CD4-positive, alpha-beta T cell treated with Interleukin-17A for 4 hours (primary cell): ENCODE results near the gene ZNF143.
"Not testable (repeated sequence)": the region's sequence is repeated elsewhere in the genome, so short reads cannot be mapped to it uniquely, and the experiment has no call there.

Experiments used
- DNase-seq: peaks from one replicate; pipeline ENCODE4 v3.0.0-alpha.2; 2020; ENCODE audit warnings: mixed read lengths

Gene ZNF143

DNA sequence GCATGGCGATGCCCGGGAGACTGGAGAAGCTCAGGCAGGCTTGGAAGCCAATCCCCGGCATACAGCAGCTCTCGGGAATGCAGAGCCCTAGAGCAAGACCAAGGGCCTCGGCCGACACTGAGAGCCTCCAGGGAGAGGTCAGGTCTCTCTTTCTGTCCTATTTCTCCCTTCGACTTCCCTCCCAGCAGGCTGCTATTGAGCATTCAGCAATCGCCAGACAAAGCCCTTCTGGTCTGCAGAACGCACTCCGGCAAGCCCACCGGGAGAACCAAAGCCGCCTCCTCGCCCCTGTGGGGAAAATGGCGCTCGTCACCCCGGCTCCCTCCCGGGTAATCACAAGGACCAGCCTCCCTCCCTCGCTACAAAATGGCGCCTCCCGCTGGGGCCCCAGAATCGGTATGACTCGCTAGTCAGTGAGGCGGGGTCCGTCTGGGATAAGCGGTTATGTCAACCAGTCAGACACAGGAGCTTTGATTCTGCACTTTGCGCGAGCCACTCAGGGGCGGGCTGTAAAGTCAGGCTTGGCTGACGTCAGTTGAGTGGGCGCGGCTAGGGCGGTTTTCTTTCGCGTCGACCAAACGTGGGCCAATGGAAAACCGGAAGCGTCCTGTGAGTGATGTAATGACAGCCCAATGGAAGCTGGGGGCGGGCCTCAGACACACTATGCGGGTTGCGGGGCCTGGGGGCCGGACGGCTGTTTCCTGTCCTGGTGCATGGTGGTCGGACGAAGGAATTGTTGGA lies at the start of gene ZNF143:
TSS of gene ZNF143 (plus strand) at position 691 of the 741 bp plus-strand sequence. CDS start 10,297 bp downstream, outside the sequence.
- peak; percentile 100 for DNase-seq

DNA sequence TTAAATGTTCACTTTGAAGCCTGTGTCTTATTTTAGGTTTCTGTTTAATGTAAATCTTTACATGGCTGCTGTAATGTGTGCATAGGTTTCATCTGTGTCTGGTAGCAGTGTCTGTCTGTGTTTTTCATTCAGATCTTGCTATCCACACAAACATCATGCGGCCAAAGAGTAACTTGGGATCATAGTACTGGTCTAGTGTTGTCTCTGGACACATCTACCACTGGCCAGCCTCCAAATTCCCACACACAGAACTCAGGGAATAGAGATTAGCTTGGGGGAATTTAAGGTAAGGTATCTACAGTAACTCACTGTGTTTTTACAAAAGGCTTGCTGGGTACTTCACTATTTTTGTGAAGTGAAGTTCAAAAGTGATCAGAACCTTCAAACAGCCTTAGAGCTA lies 32.1 kb upstream of the ZNF143 start:
- no peak for DNase-seq

GRCh38 chr11:9438611-9439010 lies 22.2 kb upstream of the ZNF143 start:
- no peak for DNase-seq

- DNase-seq, result no peak
Measured at GRCh38 chr11:9446230-9446629, 14.6 kb upstream of the ZNF143 start.

- DNase-seq, result no peak
Measured at GRCh38 chr11:9448576-9449352, 12.0 kb upstream of the ZNF143 start.

DNA sequence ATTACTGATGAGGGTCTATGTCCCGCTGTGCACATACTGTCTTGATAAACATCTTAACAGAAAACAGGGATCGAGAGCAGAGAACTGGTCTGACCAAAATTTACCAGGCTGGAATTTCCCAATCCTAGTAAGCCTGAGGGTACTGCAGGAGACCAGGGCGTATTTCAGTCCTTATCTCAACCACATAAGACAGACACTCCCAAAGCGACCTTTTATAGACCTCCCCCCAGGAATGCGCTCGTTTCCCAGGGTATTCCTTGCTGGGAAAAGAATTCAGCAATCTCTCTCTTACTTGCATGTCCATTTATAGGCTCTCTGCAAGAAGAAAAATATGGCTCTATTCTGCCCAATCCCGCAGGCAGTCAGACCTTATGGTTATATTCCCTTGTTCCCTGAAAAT lies 8.8 kb upstream of the ZNF143 start:
- not testable (repeated sequence) for DNase-seq

- no peak for DNase-seq
Measured at GRCh38 chr11:9455722-9456121, 5.1 kb upstream of the ZNF143 start.

- peak; percentile 30 for DNase-seq
Measured at GRCh38 chr11:9459667-9460321, 1.0 kb upstream of the ZNF143 start.

DNA sequence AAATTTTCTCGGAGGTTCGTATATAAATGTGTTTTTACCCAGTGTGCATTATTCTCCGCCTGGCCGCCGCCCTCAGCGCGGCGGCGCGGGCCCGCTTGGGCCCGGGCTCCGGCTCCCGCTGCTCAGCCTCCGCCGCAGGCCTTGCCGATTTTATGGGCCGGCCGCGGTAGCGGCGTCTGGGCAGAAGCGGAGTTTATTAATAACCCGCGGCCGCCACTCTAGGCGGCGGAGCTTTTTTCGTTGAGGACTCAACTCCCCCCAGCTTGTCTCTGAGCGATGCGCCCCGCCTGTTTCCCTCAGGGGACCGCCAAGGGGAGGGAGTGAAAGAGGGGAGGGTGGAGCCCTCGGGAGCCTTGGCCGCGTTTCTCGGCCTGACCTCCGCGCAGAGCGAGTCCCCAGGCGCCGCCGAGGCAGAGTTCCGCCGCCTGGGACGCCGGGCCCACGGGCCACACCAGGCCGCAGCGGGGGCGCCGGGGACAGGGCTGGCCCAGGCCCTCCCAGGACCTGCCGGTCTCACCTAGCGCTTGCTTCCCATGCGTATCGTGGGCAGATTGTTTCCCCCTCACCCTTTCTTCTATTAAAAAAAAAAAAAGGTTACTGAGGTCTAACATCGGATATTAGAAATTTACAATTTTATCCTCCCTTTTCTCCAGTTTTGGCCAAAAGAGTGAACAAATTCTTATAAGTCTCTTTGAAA lies 399 bp downstream of the ZNF143 start:
- DNase-seq, result peak; percentile 80

DNA sequence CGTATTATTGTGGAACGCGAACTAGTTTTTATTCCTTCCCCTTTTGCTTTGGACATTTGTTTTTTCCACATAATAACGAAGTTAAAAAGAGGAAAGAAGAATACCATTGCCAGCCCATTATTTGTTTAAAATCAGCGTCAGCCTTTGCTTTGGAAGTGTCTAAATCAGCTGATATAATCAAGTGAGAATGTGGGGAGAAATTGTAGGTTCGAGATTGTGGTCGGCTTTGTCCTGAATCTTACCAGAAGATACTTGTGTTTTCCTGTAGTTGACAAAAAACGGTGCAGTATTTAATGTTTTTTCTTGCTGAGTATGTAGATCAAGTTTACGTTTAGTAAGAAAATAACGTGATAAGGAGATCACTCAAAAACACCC lies 935 bp downstream of the ZNF143 start:
- DNase-seq, result peak; percentile 19

GRCh38 chr11:9462172-9462799 lies 1.5 kb downstream of the ZNF143 start:
- no peak for DNase-seq

DNA sequence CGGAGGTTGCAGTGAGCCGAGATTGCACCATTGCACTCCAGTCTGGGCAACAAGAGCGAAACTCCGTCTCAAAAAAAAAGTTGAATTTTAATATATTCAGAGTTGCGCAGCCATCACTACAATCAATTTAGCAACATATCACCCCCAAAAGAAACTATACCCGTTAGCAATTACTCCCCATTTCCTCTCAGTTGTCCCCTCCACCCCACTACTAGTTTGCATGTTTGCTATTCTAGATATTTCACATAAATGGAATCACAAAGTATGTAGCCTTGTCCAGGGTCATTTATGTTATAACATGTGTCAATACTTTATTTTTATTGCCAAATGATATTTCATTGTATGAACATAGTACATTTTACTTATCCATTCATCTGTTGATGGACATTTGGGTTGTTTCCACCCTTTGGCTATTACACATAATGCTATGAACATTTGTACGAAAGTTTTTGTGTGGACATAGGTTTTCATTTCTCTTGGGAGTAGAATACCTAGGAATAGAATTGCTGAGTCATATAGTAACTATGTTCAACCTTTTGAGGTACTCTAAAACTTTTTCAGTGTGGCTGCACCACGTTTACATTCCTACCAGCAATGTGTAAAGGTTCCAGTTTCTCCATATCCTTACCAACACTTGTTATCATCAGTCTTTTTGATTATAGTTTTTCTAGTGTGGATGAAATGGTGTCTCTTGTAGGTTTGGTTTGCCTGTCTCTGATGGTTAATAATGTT lies 2.2 kb downstream of the ZNF143 start:
- DNase-seq, result no peak

GRCh38 chr11:9470765-9471164 lies 10.0 kb downstream of the ZNF143 start:
- no peak for DNase-seq

DNA sequence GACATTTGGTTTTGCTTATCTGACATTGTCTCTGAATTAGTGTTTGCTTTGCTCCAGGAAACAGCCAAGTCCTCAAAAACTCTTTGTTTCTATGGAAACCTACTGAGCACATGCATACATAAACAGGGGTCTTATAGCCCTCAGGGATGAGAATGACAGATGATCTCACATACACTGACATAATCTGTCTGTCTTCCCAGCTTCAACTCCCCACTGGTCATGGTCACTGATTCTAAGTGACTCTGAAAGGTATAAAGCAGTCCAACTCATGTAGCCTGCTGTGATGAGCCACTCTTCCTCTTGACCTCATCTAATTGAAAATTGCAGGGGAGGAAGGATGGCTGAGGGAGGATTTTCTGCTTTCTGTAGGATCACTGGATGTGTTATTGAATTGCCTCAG lies 12.6 kb downstream of the ZNF143 start:
- DNase-seq, result no peak

GRCh38 chr11:9479899-9480298 lies 19.1 kb downstream of the ZNF143 start:
- DNase-seq, result no peak

DNA sequence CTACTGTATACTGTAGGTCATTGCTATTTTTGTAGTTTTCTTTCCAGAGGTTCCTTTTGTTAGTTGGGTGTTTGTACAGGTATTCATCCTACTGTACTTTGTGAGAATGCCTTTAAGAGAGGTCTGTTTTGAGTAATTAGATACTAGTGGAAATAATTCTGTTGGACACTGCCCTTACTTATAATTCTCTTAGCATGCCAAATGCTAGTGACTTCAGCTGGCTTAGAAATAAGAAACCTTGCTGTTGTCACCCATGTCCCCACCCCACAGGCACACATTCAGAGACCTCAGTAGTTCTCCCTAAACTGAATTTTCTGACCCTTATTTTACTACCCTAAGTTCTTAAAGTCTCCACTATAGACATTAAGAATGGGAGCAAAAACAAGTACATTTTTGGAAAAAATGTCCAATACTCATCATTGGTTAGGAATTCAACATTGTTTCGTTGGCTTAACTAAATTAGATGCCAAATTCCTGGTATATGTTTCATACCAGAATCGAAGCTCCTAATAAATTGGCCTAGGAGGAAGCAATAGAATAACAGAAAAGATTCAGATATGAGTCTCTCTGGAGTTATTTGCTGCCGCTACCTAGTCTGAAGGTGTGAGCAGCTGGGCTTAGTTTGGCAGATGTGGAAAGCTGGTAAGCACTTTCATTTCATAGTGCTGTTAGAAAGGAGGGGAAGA lies 28.4 kb downstream of the ZNF143 start:
- DNase-seq, result no peak

- no peak for DNase-seq
Measured at GRCh38 chr11:9490376-9490775, 29.6 kb downstream of the ZNF143 start.

DNA sequence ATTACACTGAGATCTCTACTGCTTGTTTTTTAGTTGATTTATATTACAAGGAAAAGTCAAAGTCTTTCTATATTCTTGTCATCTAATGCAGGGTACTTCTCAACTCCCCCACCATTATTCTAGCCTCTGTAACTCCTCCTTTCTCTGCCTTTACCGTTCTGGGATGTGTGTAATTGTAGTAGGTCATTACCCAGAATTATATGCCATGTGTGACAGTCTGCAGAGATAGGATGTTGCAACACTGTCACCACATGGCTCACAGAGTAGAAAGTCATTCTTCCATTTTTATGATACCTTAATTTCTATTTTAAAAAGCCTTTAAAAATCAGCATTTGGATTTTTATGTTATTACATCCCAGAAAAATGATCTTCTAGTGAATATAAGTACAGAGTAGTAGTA lies 32.7 kb downstream of the ZNF143 start:
- DNase-seq, result no peak

- DNase-seq, result no peak
Measured at GRCh38 chr11:9494316-9494715, 33.5 kb downstream of the ZNF143 start.

- no peak for DNase-seq
Measured at GRCh38 chr11:9495803-9496514, 35.1 kb downstream of the ZNF143 start.
